Stimulated activated CD4-positive, alpha-beta T cell treated with anti-CD3 and anti-CD28 coated beads, Interleukin-4, amount 100 ng/mL, for 4 hours (primary cell): ENCODE results near the gene GNGT2.

Source experiments
- DNase-seq, 2 experiments: peaks; one replicate each; pipeline ENCODE4 v3.0.0-alpha.2; 2020

The GNGT2 gene

GRCh38 chr17:49168706-49169105 is 41.7 kb downstream of the GNGT2 start:
- DNase-seq, result no peak

- no peak for DNase-seq
These were observed 45.2 kb downstream of the GNGT2 start for GRCh38 chr17:49165143-49165542.

GRCh38 chr17:49162866-49163265 is 47.5 kb downstream of the GNGT2 start:
- DNase-seq, result no peak

- no peak for DNase-seq
These were observed 52.6 kb downstream of the GNGT2 start for GRCh38 chr17:49157784-49158183.

GRCh38 chr17:49156256-49156655 is 54.1 kb downstream of the GNGT2 start:
- DNase-seq, result no peak
